Activated naive CD4-positive, alpha-beta T cell (primary cell): ENCODE data around the gene HIRIP3.
"Not testable (repeated sequence)": the region's sequence is repeated elsewhere in the genome, so short reads cannot be mapped to it uniquely, and the experiment has no call there.

Source experiments
- DNase-seq, 4 experiments: peaks; one replicate each; lab custom pipeline; 2025; lab: John Stamatoyannopoulos, UW

HIRIP3 gene

DNA sequence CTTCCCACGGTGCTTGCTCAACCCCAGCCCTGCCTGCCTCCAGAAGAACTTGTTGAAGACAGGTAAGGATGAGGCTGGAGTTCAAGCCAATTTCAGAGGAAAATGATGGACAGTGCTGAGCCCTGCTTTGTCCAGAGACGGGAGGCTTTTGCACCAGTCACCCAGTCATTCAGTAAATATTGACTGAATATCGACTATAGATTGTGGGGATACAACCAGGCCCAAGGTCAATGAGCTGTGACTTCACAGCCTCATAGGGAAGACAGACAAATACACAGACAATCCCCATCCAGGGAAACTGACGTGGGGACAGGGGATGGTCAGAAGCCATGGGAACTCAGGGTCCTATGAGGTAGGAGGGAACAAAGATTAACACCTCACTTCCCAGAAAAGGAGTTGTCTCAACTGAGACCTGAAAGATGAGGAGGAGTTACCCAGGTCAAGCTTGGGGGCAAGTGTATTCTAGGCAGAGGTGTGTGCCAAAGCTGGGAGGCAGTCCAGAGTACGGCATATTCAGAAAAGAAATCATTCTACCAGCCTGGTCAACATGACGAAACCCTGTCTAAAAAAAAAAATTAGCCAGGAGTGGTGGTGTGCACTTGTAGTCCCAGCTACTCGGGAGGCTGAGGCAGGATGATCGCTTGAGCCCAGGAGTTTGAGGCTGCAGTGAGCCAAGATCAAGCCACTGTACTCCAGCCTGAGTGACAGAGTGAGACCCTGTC, 21.3 kb upstream of the HIRIP3 start:
- DNase-seq = no peak

DNA sequence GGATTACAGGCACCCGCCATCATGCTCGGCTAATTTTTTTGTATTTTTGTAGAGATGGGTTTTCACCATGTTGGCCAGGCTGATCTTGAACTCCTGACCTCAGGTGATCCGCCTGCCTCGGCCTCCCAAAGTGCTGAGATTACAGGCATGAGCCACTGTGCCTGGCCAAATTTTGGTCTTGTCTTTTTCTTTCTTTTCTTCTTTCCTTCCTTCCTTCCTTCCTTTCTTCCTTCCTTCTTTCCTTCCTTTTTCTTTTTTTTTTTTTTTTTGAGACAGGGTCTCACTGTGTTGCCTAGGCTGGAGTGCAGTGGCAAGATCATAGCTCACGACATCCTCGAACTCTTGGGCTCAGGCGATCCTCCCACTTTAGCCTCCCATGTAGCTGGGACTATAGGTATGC, 20.0 kb upstream of the HIRIP3 start:
- not testable (repeated sequence) for DNase-seq

DNA sequence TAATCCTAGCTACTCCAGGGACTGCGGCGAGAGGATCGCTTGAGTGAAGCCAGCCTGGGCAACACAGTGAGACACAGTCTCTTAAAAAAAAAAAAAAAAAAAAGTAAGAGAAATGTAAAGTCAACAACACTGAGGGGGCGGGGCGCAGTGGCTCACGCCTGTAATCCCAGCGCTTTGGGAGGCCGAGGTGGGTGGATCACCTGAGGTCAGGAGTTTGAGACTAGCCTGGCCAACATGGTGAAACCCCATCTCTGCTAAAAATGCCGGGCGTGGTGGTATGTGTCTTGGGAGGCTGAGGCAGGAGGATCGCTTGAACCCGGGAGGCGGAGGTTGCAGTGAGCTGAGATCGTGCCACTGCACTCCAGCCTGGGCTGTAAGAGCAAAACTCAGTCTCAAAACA, 17.2 kb upstream of the HIRIP3 start:
- not testable (repeated sequence) for DNase-seq

DNA sequence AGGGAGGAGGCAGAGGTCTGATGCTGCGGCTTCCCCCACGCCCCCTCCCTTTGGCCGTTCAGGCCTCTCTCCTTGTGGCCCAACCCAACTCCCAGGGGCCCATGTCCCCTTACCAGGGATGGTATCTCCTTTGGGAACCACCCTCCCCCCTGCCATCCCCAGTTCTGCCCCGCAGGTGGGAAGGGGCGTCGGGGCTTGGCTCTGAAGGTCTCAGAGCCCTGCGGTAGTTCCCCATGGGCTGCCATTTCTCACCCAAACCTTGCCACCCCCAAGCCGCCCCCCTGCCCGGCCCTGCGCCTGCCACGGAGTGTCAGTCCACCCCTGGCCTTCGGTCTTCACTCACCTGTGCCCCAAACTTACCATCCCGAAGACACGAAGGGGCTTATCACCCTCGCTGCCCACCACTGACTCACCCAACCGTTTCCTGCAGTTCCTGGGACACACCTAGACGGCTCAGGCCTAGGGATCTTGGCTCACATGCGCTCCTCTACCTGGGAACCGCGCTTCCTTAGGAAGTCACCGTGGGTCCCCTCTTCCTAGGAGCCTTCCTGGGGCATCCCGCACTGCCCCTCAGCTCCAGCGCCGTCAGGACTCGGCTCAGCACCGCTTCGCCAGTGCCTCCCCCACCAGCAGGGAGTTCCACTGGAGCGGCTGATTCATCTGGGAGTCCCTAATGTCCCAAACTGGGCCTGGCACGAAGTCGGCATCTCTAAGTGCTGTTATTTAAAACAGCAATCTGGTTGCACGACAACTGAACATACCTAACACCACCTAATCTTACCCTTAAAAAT, 16.5 kb upstream of the HIRIP3 start:
- DNase-seq = no peak

DNA sequence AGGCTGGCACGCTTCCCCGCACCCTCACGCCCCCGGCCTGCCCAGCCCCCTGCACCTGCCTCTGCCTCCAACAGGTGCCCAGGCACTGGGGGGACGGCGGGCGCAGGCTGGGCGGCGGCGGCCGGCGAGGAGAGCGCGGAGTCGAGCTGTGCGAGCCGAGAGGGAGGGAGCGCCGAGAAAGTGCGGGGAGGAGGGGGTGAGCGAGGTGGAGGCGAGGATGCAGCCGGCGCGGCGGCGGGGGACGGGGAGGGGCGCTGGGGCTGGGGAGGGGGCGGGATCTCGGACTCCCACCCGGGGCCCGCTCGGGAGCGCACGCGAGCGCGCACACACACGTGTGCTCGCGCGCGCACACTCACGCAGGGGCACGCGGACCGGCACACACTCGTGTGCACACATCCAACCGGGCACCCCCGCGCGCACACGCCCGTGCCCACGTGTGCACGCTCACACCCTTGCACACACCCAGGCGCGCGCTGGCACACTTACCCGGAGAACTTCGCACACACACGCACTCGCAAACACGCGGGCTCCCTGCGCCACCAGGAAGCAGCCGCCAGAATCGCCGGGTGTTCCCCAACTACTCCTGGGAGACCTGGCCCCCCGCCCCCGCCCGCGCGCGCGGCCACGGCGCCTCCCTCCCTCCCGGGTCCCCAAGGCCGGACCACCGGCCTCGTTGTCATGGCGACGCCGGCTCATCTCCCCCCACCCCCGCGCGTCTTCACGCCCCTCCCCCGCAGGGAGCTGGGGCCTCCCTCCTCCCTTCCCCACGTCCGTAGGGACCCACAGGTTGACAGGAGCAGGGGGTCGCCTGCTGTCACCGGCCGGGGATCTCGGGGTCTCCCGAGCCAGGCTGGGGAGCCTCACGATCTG, 15.7 kb upstream of the HIRIP3 start, which contains the start of gene DOC2A:
TSS of gene DOC2A (minus strand) at position 184 of the 870 bp plus-strand sequence. CDS start 805 bp downstream, outside the sequence.
- peak in 3 of 4 experiments; percentile 10 to 40 (median 26) for DNase-seq

DNA sequence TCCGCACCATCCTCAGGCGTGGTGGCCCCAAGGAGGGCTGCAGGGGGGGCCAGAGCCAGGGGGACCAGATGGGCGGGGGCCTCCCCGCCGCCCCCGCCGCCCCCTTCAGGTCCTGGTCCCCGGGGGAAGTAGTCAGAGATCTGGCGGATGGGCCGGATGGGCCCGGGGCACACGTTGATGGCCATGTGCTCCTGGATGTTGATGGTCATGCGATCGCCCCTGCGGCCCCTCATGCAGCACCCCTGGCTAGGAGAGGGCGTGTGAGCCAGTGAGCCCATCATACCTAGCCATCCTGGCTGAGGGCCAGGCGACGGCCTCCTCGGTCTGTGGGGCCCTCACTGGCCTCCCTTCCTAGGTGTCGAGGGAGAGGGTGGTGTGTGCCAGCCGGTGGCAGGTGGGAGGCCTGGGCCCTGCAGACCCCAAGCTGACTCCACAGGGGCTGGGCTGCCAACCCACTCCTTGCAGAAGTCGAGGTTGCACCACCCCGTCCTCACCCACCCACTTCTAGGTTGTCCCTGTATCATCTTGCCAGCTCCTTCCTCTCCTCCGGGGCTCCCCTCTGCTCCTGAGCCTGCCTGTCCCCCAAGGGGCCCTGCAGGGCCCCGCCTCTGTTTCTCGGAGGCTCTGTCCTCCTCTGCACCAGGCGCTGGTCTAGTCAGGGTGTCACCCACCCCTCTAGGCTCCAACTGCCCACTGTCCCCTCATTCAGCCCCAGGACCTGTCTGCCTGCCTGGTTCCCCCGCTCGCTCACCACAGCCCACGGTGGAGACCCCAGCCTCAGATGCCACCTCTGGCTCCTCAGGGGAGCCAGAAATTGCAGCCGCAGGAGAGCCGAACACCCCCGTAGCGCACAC, 14.8 kb upstream of the HIRIP3 start:
- no peak for DNase-seq

DNA sequence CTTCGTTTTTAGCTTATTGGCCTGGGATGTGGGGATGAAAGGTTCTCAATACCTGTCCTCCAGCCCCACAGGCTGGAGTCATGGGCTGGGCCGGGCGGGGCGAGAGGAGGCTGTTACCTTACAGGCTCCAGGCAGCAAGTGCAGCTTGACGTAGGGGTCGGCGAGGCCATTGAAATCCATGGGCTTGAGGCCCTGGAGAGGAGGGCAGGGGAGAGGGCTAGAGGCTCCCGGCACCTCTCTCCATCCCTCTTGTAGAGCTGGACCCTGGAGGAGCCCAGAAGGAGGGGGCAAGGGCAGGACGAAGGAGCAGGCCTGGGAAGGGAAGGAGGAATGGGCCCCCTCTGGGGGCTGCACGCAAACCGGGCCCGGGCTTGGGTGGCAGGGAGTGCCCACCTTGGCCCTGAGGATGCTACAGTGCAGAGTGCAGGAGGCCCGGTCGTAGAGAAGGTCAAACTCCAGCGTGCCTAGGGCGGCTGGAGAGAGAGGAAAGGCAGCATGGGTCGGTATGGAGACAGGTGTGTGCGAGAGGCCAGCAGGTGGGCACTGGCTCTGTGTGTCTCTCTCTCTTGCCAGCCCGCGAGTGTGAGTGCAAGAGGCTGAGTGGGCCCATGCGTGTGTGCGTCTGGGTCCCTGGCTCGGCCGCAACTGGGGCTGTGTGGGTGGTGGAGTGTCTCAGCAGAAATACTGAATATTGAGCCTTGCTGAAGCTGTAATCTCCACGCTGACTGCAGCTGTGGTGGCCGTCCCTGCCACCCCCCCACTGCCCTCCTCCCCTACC, 13.9 kb upstream of the HIRIP3 start:
- no peak for DNase-seq

DNA sequence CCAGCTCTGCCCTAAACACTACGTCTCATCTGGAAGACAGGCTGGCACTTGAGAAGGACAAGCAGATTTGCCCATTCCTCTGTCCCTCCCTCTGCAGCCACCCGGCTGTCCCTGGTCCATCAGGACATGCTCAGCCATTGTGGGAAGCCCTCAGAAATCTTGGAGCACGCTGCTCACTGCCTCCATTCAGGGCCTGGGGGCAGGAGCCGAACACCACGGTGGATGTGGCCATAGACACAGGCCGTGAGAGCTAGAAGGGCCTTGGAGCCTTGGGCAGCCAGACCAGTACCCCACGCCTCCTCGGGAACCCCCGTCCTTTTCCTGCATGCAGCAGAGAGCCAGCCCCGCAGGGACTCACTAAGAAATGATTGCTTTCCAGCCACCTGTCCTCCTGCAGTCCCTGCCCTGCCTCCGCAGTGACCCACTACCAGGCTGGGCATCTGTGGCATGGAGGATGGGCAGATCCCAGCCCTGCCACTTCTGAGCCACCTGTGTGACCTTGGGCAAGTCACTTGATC, 12.0 kb upstream of the HIRIP3 start:
- DNase-seq = no peak

DNA sequence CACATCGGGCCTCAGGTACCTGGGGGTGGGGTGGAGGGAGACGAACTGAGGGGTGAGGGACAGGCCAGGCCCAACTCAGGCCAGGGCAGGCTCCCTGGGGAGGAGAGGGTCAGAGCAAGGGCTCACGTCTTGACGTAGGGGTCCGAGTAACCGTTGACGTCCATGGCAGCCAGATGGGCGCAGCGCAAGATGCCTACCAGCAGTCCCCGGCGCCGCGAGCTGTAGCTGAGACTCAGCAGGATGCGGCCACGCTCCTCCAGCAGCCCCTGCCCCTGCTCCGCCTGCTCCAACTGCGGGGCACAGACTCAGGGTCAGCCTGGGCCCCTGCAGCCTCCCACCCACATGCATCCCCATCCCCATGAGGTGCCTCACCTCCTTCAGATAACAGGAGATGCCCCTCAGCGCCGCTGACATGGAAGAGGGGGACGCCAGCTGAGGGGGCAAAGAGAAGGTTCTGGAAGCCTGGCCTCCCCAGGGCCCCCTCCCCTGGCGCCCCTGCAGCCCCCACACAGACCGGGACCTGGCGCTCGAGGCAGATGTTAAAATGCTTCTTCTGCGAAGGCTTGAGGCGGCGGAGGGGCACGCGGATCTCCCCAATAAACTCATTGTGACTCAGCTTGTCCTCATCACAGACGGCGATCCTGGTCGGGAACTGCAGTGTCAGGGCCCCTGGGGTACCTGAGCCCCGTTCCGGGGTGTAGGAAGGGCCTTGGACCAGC, 11.4 kb upstream of the HIRIP3 start:
- DNase-seq = no peak

DNA sequence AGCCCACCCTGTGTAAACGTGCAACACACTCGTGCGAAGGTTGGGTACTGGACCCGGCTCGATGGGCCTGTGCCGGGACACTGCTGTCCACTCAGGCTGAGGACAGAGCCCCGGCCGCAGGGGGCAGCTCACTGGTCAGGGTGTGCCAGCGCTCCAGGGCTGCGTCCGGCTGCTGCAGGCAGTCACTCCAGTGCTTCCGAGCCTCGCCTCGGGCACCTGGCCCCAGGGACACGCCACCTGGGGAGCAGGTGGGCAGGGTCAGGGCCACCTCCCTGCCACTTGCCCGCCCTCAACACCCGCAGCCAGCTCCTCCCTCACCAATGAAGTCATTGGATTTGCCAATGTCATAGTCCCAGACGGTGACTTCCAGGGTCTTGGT, 10.7 kb upstream of the HIRIP3 start:
- DNase-seq = no peak

DNA sequence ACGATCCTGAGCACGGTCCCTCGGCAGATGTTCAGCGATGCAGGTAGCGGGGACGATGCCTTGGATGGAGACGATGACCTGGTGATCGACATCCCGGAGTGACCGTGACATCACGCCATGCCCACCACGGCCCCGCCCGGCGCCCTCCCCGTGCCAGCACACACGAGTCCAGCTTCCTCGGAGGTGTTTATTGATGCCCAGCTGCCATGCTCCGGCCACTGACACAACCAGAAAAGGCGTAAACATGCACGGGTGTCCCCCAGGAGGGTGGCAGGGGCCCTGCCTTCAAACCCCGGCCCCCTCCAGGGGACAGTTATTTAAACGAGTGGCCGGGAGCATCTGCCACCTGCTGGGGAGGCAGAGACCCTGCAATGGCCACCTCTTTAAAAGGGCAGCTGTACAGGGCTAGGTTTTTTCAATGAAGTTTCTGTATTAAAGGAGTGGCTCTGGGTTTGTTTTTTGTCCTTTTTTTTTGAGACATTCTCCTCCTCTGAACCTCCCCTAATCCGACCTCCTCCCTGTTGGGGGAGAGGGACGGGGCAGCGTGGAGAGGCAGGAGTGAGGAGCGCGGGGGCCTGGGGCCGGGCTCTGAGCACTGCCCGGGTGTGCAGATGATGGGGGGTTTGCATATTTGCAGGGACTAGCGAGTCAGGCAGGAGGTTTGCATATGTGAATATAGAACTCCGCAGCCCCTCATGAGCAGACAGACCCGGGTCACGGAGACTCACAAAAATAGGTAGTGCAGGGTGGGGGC, 10.1 kb upstream of the HIRIP3 start:
- DNase-seq = peak in 1 of 4 experiments; percentile 32

DNA sequence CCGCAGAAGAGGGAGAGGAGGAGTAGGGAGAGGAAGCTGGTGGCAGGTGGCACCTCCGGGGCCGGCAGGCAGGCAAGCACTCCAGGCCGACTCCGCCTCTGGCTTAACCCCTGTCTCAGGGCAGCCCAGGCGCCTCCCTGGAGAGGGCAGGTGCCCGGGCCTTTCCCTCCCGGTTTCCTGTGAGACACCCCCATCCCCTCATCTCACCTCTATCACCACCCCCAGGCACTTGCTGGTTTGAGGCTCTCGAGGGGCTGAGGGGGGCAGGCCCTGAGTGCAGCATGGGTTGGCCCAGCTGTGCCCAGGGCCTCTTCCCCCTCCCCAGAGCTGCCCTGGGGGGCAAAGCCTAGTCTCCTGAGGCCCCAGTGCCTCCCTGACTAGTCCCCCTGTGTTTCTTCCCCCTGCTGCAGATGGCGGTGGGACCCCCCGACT, 9.4 kb upstream of the HIRIP3 start:
- no peak for DNase-seq

DNA sequence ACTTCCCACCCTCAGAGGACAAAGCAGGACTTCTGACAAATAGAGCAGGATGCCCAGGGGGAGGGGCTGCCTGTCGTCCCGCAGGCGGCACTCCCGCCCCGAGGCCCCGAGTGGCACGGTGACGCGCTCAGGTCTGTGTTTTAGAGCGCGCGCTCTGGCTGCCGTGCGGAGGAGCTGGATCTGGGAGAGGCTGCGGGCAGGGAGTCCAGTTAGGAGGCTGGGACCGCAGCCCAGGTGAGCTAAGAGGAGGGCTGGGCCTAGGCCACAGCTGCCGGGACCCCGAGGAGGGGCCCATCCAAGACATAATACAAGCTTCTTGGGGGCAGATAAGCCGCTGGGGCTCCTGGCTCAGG, 9.0 kb upstream of the HIRIP3 start:
- DNase-seq = no peak

DNA sequence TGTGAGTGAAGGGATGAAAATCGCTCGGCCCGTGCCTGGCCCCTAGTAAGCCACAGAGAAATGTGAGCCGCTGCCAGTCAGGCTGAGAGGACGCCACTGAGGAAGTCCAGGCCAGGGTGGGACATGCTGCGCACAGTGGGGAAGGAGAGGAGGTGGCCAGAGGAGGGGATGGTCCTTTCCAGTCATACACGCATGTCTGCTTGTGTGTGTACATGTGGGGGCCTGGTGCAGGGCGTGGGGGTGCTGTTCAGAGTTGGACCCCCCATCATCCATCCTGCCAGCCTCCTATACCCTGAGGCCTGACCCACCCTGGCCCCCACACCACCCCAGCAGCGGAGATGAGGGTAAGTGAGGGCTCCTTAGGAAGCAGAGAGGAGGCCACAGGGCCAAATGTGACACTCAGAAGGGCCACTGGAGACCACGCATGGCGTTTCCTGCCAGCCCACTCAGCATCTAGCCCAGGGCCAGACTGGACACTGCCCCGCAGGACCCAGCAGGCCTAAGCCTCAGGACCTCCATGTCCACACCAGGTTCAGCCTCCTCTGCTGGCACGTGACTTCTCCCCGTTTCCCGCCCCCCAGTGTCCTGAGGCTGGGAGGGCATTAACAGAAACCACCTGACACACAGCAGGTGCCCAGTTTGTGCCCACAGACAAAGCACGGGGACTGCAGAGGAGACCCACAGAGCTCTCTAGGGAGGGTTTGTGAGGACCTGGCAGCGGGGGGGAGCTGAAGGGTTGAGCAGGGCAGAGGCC, 8.4 kb upstream of the HIRIP3 start:
- DNase-seq = no peak

DNA sequence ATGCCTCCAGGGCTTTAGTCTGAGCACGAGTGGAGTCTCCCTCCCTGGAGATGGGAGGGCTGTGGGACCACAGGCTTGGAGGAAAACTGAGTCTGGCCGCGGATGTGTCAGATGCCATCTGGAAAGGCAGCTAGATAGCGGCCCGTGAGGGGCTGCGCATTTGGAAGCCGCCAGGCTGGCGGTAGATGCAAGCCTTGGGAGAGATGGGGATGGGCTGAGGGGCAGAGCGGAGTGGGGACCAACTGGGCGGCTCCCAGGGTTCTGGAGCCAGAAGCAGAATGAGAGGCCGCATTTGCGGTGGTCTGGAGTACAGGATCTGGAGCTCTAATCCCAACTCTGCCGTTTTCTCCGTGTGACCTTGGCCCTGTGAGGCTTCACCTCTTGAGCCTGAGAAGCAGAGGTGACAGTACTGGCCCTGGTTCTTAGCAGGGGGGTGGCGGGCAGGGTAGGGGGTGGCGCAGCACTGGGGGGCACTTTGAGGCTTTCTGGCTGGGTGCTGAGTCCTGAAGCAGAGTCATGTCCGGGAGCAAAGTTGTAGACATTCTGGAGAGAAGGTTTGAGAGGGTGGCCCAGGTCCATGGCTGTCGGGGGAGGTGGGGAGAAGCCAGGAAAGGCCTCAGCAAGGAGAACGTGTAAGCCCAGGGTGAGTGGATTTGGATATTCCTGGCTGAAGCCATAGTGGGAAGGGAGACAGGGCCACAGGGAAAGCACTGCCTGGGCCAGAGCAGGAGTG, 7.4 kb upstream of the HIRIP3 start:
- no peak for DNase-seq

DNA sequence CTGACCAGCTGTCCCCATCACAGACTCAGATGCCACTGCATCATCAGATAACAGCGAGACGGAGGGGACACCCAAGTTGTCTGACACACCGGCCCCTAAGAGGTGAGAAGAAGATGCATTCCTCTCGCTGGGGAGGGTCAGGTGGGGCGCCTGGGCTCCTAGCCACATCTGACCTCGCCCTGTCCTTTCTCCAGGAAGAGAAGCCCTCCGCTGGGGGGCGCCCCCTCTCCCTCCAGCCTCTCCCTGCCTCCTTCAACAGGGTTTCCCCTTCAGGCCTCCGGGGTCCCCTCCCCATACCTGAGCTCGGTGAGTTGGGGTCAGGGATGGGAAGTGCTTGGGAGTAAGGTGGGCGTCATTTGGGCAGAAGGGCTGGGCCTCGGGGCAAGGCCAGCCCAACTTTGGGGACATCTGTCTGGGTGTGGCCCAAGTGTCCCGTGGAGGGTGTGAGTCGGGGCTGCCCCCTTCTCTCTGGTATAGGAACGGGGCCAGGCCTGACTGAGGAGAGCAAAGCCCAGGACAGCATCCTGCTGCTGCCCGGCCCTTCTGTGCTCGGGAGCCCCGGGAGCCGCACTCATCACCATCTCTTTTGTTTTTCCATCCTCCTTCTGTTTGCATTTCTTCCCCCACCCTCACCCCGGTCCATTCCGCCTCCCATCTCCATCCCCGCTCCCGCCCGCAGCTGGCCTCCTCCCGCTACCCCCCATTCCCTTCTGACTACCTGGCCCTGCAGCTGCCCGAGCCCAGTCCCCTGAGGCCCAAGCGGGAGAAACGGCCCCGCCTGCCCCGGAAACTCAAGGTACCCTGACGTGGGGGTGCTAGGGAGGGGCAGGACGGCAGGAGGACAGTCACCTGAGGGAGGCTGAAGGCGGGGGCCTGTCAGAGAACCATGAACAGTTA, 5.6 kb upstream of the HIRIP3 start:
- DNase-seq = no peak

DNA sequence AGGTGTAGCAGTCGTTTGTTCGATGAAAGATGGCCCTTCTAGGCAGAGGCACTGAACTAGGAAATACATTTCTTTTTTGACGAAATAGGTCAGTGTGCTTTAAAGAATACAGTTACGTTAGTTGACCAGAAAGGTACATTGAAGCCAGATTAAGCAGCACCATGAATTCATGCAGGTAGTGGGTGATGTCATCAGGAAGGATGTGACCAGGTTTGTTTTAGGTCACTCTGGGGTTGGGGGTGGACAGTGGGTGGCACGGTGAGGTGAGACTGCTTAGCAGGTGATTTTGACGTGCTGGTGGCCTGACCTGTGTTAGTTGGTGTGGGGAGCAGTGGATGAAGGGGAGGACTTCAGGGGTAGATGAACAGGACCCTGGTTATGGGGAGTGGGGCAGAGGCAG, 4.2 kb upstream of the HIRIP3 start:
- DNase-seq = no peak
